Activated T-cell treated with anti-CD3 and anti-CD28 coated beads, Interleukin-2, amount 50 U/mL, for 48 hours (primary cell): ENCODE data around the gene ATP8B3.

Source experiments
- DNase-seq, 2 experiments: peaks; one replicate each; pipeline ENCODE4 v3.0.0-alpha.2; 2020

The ATP8B3 gene

DNA sequence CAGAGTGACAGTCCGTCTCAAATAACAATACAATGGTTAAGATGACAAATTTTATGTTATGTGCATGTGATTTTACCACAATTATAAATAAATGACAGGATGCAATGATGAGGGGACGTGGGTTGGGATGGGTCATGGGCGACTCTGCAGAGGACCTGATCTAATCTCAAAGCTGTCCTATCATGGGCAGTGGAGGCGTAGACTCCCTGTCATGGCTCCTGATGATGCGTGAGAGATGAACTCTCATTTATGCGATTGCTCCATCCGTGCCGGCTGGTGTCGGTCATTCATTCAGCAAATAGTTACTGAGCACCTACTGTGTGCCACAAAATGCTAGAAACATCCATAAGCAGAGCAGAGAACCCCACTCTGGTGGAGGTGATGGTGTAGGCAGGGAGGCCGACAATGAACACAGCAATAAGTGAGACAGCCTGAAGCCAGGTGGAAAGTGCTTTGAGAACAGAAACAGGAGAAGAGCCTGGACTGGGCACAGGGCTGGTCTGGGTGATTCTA, 37.9 kb upstream of the ATP8B3 start:
- no peak for DNase-seq

DNA sequence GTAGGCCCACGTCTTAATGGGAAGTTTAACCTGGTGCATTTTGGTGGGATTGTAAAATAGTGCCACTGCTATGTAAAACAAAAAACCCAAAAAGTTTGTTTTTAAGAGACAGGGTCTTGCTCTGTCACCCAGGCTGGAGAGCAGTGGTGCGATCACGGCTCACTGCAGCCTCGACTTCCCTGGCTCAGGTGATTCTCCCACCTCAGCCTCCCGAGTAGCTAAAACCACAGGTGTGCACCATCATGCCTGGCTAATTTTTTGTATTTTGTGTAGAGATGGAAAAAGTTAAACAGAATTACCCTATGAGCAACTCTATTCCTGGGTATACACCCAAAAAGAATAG, 37.0 kb upstream of the ATP8B3 start:
- DNase-seq = no peak

DNA sequence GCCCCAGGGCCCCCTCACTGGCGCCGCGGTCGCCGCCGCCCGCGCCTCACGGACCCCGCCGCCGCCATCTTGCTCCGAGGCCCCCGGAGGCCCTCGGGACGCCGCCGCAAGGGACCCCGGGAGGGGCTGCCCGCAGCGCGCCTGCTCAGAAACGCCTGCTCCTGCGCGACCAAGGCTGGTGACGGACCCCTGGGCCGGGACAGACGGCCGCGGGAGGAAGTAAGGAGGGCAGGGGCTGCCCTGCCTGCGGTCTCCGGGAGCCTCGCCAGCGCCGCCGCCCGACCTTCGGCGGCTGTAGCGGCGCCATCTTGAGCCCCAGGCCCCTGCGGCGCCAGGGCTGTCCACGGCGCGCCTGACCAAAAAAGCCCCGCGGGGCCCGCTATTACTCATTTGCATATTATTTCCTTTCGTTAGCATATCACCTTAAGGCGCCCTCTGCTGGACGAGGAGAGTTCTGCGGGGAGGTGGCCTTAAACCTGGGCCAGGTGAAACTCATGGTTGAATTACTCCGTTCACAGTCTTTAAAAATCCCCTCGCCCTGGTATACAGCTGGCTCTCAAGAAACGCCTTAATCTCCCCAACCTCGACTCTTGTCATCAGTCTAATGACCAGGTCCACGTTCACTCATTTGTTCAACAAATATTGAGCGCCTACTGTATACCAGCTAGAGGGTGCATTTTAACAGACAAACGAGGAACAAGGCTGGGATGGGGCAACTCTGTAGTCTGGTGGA, 36.5 kb upstream of the ATP8B3 start, which contains the start of gene REXO1:
REXO1 (minus strand) TSS at position 85 of the 733 bp plus-strand sequence. CDS start 125 bp downstream, outside the sequence.
- peak; percentile 99 for DNase-seq

DNA sequence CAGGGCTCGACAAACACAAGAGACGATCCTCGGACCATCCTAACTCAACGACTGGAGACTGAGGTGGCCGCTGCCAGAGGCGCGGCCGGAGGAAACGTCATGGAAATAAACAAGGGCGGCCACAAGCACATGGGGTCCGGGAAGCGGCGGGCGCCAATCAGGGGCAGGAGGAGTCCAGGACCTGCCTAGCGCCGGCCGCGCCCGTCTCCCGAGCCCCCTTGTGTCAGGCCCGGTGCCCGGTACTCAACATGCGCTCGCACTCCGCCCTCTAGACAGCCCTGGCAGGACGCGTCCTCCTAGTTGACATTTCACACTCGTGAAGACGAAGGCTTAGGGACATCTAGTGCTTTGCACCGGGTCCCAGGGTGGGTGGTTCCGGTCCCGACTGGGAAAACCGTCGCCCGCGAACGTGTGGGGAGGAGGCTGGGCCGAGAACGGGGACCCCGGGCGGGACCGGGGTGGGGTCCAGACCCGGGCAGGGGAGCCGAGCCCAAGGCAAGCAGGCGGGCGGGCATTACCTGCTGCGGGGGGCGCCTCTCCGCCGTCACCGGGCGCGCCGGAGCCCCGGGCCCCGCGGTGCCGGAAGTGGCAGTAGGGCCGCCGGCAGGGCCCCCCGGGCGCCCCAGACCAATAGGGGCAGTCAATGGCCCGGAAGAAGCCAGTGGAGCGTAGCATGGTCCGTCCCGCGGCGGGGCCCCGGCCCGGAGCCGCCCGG, 35.8 kb upstream of the ATP8B3 start:
- DNase-seq = peak; percentile 51 to 60

DNA sequence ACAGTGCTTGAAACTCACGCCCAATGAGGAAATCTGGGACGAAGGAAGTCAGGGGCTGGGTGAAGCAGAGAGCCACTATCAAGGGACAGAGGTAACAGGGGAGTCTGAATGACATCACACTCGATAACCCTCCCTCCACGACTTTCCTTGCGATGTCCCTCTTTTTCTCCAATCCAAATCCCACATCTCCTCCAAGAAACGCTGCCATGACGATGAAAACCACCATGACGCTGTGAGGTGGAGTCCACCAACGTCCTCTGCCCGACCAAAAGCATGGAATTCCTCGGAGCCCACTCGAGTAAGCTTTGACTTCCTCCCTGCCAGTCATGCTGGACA, 35.2 kb upstream of the ATP8B3 start:
- no peak for DNase-seq

DNA sequence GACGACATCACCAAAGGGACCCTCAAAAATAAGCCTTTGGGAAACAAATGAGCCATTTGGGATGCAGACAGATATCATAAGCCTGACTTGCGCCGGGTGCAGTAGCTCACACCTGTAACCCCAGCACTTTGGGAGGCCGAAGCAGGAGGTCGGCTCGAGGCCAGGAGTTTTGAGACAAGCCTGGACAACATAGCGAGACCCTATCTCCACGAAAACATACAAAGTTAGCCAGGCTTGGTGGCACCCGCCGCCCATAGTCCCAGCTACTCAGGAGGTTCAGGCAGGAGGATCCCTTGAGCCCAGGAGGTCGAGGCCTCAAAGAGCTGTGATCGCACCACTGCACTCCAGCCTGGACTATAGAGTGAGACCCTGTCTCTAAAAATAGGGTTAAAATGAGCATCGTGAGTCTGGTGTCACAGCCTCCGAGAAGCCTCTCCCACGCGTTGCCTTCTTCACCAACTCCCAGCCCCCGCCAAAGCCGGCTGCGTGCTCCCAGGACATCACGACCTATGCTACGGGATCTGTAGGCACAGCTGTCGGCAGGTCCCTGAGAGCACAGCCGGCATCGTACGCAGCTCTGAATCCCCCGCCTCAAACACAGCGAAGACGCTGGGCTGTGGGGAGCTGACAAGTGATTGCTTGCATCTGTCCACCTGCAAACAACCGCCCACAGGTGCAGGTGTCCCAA, 34.6 kb upstream of the ATP8B3 start:
- no peak for DNase-seq

DNA sequence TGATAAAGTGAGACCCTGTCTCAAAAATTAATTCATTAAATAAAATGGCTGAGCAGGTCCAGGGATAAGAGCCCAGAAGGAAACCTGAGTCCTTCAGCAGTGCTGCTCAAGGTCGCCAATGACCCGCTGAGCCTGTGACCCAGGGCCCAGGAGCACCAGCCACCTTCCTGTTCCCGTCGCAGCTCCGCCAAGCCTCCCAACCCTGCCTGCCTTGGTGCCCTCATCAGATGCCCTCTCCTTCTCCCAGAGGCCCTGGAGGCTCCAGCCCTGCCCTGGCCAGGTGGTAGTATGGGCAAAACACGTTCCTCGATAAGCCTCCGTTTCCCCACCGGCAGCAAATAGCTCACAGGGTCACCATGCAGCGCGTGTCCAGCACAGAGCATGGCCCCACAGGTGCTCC, 33.6 kb upstream of the ATP8B3 start:
- DNase-seq = no peak

DNA sequence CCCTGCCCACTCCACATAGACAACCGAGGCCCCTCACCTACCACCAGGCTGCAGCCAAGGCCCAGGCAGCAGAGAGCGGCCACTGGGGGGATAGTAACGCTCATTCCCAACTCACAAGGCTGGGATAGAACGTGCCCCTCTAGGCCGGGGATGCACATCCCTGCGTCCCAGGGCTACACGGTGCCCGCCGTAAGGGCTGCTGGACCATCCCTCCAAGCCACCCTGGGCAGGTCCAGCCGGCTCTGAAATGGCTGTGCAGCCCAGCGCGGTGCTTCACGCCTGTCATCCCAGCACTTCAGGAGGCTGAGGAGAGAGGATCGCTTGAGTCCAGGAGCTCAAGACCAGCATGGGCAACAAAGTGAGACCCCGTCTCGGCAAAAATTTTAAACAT, 33.0 kb upstream of the ATP8B3 start:
- DNase-seq = no peak

DNA sequence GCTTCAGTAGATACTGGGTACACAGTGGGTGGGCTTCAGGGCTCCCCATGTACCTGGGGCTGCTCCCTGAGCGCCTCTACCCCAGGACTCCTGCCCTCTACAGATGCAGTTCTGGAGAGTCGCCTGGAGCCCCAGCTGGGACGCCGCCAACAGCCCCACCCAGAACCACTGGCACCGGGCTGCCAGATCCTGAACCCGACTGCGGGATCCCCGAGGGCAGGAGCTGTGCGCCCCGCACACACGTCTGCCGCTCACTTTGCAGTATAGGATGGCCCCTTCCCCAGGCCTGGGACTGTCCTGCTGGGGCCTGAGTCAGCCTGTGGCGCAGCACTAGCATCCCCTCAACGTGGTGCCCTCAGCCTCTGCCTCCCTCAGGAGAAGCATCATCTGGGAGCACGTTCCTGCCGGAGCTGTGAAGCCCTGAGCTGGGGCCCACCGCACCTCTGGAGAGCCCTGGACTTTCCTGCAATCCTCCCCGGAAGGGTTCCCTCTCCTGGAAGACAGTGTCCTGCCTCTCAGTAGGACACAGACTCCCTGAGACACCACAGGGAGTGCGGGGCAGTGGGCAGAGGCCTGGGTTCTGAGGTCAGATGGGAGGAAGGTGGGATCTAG, 32.5 kb upstream of the ATP8B3 start:
- DNase-seq = no peak

DNA sequence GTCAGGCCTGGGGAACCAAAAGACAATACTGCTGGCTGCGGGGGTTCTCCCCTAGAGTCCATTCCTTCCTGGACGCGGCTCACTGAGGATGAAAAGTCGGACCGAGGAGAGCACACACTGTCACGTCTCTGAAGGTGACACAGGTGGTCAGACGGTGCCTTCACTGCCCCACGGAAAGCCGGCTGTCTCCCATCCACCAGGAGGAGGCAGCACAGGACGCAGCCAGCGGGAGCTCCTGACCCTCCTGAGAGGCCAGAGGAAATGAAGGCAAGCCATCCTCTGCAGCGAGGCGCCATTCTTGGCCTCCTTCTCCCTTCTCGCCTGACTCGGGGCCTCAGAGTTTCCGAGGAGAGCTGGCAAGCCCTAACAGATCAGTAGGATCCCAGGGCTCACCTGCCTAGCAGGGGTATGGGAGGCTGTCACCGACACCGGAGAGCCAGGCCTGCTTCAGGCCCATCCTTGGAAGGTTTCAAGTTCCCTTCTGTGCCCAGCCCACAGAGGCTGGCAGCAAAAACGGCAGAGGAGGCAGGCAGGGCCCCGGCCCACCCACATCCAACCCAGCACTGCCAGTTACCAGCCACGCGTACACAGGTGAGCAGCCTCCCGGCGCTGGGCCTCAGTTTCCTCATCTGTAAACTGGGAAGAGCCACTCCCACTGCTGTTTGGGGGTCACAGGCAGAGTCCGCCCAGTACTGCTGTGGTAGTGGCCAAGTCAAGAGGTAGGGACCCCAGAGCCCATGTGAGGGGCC, 31.7 kb upstream of the ATP8B3 start:
- DNase-seq = no peak

DNA sequence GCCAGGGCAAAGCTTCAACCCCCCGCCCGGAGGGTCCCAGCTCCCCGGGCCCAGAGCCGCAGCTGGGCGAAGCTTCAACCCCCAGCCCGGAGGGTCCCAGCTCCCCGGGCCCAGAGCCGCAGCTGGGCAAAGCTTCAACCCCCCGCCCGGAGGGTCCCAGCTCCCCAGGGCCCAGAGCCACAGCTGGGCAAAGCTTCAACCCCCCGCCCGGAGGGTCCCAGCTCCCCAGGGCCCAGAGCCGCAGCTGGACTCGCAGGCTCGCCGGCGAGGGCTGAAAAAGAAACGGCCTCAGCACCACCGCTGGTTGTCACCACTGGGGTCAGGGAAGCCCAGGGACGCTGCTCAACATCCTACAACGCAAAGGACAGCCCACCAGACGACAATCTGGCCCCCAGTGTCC, 31.0 kb upstream of the ATP8B3 start:
- DNase-seq = no peak

DNA sequence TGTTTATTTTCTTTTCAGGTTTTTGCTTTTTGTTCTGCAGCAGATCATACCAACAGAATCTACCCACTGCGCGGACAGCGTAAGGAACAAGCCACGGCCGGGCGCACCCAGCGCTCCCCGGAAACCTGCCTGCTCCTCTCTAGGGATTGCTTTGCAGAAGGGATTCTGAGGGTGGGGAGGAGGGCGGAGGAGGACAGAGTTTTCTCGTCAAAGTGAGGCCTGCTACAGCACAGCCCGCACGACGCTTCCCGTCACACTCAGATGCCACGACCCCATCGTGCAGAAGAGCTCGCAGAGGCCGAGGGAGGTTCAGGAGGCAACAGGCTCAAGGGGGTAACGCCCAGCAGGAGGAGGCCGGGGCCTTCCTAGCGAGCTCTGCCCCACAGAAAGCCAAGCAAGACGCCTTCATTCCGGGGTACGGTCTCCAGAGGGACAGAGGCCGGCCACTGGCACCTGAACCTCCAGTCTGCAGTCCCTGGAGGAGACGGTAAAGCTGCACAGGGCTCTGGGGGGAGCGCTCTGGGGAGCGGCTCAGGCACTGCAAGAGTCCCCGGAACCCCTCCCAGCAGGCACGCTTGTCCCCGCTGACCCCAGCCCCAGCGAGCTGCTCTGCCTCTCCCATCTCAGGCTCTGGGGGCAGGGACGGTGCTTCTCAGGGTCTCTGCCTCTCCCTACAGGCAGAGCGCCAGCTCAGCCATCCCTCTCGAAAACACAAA, 29.3 kb upstream of the ATP8B3 start:
- DNase-seq = no peak

DNA sequence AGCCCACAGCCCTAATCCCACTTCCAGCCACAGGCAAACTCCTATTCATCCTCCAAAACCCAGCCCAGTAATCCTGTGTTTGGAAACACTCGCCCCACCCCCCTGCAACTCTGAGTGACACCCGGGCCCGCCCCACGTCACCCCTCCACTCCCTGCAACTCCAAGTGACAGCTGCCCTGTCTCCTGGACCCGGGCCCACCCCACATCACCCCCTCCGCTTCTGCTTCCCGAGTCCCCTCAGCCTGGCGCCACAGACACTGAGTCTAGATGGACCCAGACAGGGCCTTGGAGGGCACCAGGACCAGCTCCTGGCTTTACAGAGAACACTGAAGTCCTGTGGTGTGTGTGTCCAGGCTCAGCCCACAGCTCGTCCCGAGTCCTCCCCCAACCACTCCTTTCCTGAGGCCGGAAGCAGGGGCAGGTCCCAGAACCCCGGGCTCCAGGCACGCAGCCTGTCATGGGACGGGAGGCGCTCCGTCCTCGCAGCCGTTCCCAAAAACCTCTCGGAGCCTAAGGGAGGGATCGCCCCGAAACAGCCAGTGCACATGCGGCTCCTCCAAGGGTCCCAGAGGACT, 28.6 kb upstream of the ATP8B3 start:
- no peak for DNase-seq

DNA sequence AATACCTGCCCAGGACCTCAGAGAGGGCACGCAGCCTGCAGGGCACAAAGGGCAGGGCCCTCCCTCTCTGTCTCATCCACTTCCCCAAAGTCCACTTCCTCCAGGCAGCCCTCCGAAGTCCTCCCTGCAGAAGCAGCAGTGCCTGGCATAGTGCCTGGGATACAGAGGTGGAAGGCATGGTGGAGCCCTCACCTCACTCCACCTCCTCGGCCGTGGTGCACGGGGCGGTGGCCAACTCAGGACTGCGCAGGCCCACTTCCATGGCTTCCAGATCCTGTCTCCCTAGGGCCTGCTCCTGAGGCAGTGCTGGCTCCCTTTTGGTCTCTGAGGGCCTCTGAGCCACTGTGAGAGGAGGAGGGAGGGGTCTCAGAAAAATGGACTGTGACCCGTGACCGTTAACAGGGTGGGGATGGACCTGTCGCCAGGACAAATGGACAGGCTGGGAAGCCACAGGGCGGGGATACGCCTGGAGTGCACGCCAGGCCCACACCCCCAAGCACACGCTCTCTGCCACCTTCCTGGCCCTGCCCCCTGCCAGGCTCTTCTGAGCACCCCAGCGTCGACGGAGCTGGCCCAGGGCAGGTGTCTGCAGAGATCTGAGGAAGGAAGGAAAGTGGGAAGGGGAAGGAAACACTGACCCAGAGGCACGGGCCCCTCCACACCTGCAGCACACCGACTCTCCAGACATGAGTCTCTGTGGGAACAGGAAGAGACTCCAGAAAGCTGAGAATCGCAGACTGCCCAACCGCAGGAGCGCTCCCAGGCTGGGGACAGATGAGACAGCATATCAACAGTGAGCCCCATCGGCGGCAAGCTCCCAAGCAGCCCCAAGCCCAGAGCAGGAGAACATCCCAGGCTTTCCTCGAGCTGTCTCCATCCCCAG, 27.8 kb upstream of the ATP8B3 start:
- no peak for DNase-seq

DNA sequence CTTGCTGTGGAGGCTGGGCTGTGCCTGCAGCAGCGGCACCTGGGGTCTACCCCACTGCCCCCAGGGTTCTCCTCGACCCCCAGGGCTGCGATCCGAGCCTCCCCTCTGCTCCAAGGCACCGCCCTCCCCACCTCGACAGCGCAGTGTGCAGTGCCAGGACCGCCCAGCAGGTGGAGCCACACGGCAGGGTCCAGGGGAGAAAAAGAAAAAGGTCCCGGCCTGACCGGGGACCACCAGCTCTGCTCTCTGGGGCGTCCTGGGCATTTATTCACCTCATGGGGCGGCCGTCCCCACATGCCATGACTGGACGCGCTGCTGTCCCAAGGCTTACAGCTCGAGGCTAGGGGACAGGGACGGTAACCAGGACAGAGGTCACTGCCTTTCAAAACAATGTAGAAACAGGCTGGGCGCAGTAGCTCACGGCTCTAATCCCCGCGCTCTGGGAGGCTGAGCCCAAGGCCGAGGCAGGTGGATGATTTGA, 25.6 kb upstream of the ATP8B3 start:
- peak; percentile 83 to 85 for DNase-seq

DNA sequence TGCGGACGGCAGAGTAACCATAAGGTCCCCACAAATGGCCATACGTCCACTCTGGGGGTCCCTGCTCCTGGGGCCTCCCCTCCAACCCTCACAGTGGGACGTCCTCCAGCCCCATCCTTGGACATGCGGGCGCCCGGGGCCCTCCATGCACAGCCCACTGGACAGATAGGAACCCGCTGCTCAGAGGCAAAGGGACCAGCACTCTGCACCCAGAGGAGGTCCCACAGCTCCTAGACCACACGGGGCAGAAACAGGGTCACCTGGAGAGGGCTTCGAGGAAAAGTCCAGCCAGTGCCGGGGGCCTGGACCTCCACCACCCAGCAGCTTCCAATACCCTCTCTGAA, 25.1 kb upstream of the ATP8B3 start:
- DNase-seq = no peak

DNA sequence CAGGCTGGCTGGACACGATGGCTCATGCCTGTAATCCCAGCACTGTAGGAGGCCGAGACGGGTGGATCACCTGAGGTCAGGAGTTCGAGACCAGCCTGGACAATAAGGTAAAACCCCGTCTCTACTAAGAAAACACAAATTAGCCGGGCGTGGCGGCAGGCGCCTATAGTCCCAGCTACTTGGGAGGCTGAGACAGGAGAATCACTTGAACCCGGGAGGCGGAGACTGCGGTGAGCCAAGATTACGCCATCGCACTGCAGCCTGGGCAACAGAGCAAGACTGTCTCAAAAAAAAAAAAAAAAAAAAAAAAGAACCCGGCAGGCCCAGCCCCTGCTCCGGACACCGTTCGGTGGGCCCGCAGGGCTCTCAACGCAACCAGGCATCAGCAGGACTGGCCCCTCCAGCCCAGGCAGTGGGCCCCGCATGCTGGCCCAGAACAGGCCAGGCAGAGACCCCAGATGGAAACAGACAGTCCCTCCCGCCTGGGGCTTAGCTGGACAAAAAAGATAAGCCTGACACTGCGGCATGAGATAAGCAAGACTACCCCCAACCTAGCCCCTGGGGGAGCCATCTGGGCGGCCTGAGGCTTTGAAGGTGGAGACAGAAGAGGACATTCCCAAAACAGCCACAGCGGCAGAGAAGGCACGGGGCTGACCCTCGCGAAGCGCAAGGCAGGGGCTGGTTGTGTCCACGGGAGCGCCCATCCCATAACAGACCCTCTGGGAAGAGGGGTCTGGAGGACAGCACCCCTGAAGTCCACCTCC, 24.6 kb upstream of the ATP8B3 start:
- no peak for DNase-seq

DNA sequence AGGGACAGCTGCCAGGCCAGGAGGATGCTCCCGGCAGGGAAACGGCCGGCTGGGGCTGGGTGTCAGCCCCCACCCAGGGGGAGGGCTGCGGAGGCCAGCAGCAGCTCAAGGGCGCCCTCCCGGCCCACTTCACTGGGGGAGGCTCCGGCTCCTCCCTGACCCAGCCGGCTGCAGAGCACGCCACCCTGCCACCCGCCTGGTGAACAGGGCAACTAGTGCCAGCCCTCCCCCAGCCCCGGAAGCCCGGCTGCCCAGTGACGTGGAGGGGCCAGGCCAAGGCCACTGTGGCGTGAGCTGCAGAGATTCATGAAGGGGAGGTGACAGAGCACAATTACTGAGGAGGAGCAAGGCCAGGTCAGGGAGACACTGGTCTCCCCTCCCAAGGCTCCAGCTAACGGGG, 21.5 kb upstream of the ATP8B3 start:
- DNase-seq = no peak

DNA sequence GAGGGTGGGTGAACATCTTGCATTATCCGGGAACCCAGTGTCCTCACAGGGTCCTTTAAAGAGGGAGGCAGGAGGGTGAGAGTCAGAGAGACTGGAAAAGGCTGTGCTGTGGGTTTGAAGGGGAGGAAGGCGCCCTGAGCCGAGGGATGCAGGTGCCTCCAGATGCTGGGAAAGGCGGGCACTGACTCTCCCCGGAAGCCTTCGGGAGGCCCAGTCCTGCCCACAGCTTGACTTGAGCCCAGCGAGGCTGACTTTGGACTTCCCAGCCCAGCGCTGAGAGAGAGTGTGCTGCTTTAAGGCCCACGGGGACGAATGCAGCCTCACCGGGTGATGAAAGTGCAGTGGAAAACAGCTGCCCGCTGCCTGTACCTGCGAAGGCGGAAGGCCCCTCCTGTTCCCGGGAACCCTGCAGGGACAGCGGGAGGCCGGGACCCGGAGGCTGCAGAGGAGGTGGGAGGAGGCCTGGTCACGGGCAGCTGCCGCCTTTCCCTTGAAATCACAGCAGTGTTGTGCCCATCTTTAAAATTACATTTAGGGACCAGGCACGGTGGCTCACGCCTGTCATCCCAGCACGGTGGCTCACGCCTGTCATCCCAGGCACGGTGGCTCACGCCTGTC, 20.1 kb upstream of the ATP8B3 start:
- DNase-seq = no peak
